Activated T-cell treated with anti-CD3 and anti-CD28 coated beads for 48 hours (primary cell): ENCODE measurements around the gene DEPDC5.
"Not testable (repeated sequence)": the region's sequence is repeated elsewhere in the genome, so short reads cannot be mapped to it uniquely, and the experiment has no call there.

Experiments
- DNase-seq: peaks from one replicate; pipeline ENCODE4 v3.0.0-alpha.2; 2020; ENCODE audit warnings: low read depth

Gene DEPDC5

GRCh38 chr22:31753634-31754501 is at the start of gene DEPDC5:
Gene DEPDC5, plus strand, starts transcription at chr22:31754019. Its CDS starts 903 bp downstream, at chr22:31754922.
- peak; percentile 98 for DNase-seq

GRCh38 chr22:31707519-31707918 is 46.3 kb upstream of the DEPDC5 start:
- DNase-seq: no peak

GRCh38 chr22:31711226-31711625 is 42.6 kb upstream of the DEPDC5 start:
- not testable (repeated sequence) for DNase-seq

GRCh38 chr22:31715147-31715778 is 38.6 kb upstream of the DEPDC5 start:
- DNase-seq: no peak

- no peak for DNase-seq
Observed at GRCh38 chr22:31719850-31720471, 33.9 kb upstream of the DEPDC5 start.

GRCh38 chr22:31723723-31724122 is 30.1 kb upstream of the DEPDC5 start:
- DNase-seq: no peak

- no peak for DNase-seq
Observed at GRCh38 chr22:31726692-31727091, 27.1 kb upstream of the DEPDC5 start.

- no peak for DNase-seq
Observed at GRCh38 chr22:31728857-31729256, 25.0 kb upstream of the DEPDC5 start.

GRCh38 chr22:31730344-31730711 is 23.5 kb upstream of the DEPDC5 start:
- no peak for DNase-seq

- no peak for DNase-seq
Observed at GRCh38 chr22:31732089-31732829, 21.6 kb upstream of the DEPDC5 start.

GRCh38 chr22:31733580-31734079 is 20.2 kb upstream of the DEPDC5 start:
- DNase-seq: no peak

- DNase-seq: no peak
Observed at GRCh38 chr22:31734512-31734911, 19.3 kb upstream of the DEPDC5 start.

- no peak for DNase-seq
Observed at GRCh38 chr22:31736458-31736857, 17.4 kb upstream of the DEPDC5 start.

GRCh38 chr22:31737932-31738331 is 15.9 kb upstream of the DEPDC5 start:
- no peak for DNase-seq

GRCh38 chr22:31738566-31738965 is 15.3 kb upstream of the DEPDC5 start:
- no peak for DNase-seq

- no peak for DNase-seq
Observed at GRCh38 chr22:31739795-31740201, 14.0 kb upstream of the DEPDC5 start.

GRCh38 chr22:31740314-31740713 is 13.5 kb upstream of the DEPDC5 start:
- DNase-seq: not testable (repeated sequence)

- no peak for DNase-seq
Observed at GRCh38 chr22:31742115-31742514, 11.7 kb upstream of the DEPDC5 start.

GRCh38 chr22:31742682-31743081 is 11.1 kb upstream of the DEPDC5 start:
- DNase-seq: no peak

- no peak for DNase-seq
Observed at GRCh38 chr22:31743871-31744270, 9.9 kb upstream of the DEPDC5 start.

GRCh38 chr22:31747441-31747840 is 6.4 kb upstream of the DEPDC5 start:
- DNase-seq: no peak

- DNase-seq: no peak
Observed at GRCh38 chr22:31748490-31748889, 5.3 kb upstream of the DEPDC5 start.
